Measurements from ENCODE around the gene TSEN2. TPM values are rescaled to one million over a fixed set of nuclear protein-coding genes. Genes with fewer than 3 reads are reported as not detected.

The TSEN2 gene
- total RNA-seq, 1 experiment from 2014 or later: 26.8 TPM

GRCh38 chr3:12508291-12508700 is 24.0 kb downstream of the TSEN2 start:
- no peak overlapping the region for H2AFZ ChIP-seq
- no peaks in the 10 kb centered on the region for H3K9me3 ChIP-seq (ENCODE audit: insufficient read depth, low read depth)
- H3F3A ChIP-seq (ENCODE audit: insufficient read depth, low read depth): peaks cover 19% of the 10 kb centered on the region; the same call in 1 of the 2 replicates
- H3K4me3 ChIP-seq: no peak overlapping the region
- ChIA-PET POLR2A (ENCODE audit: unreplicated experiment) (interaction anchor here (0.6 to 1.0 kb wide), 2 partner anchors 37 to 169 kb away, joined by 4 read pairs; partner anchors contain the start of gene MKRN2OS), CTCF (interaction anchor here (0.6 to 1.5 kb wide), 4 partner anchors 24 to 941 kb away, joined by 3 to 4 read pairs (median 3); partner anchors contain the start of gene TSEN2)
- intact Hi-C loops (cut with micrococcal nuclease; ENCODE audit: unreplicated experiment): loop anchor here (1.0 kb wide), 1 partner anchor 373 kb away; no protein-coding TSS in a partner anchor
- no TSS peak for BruUV-seq (replicated peaks)
- H3K27me3 ChIP-seq (ENCODE audit: insufficient read depth, low read depth): no peaks in the 10 kb centered on the region
- H3K79me2 ChIP-seq (ENCODE audit: low read depth): 0 out of 2 replicates have a peak, but pooled peaks cover 4% of the 10 kb centered on the region
- 0 out of 2 replicates have a peak, but pooled peaks cover 4% of the 10 kb centered on the region for H4K20me1 ChIP-seq (ENCODE audit: insufficient read depth)
- TF ChIP-seq EZH2 (IDR thresholded peaks at IDR 0.05; ENCODE audit: low read depth) (no peak), CTCF (conservative IDR thresholded peaks at IDR 0.05) (no peak)
- no peak overlapping the region for H3K27ac ChIP-seq
- DNase-seq: peak in 1 of 2 experiments; percentile 40
- H3K36me3 ChIP-seq (ENCODE audit: low read depth): peaks cover 19% of the 10 kb centered on the region
- no peak overlapping the region for H3K4me2 ChIP-seq
- H3K9me2 ChIP-seq (ENCODE audit: insufficient read depth): no peaks in the 10 kb centered on the region
- peaks cover 12% of the 10 kb centered on the region; the same call in 1 of the 2 replicates for H3K4me1 ChIP-seq (replicated peaks; ENCODE audit: insufficient read depth)

GRCh38 chr3:12509466-12509865 is 25.2 kb downstream of the TSEN2 start:
- Histone ChIP-seq H3K9me2 (ENCODE audit: insufficient read depth) (no peaks in the 10 kb centered on the region), H3F3A (ENCODE audit: insufficient read depth, low read depth) (peaks cover 19% of the 10 kb centered on the region; the same call in 1 of the 2 replicates), H3K4me1 (replicated peaks; ENCODE audit: insufficient read depth) (peaks cover 12% of the 10 kb centered on the region; the same call in 1 of the 2 replicates), H3K36me3 (ENCODE audit: low read depth) (peaks cover 13% of the 10 kb centered on the region), H3K4me3 (no peak overlapping the region), H3K27ac (no peak overlapping the region), H2AFZ (no peak overlapping the region), H3K27me3 (ENCODE audit: insufficient read depth, low read depth) (no peaks in the 10 kb centered on the region), H3K9me3 (ENCODE audit: insufficient read depth, low read depth) (no peaks in the 10 kb centered on the region), H3K4me2 (no peak overlapping the region), H3K79me2 (ENCODE audit: low read depth) (0 out of 2 replicates have a peak, but pooled peaks cover 4% of the 10 kb centered on the region), H4K20me1 (ENCODE audit: insufficient read depth) (0 out of 2 replicates have a peak, but pooled peaks cover 4% of the 10 kb centered on the region)
- CTCF ChIA-PET: interaction anchor here (1.5 kb wide), 1 partner anchor 25 kb away, joined by 3 read pairs; the partner anchor contains the start of gene TSEN2
- intact Hi-C loops (cut with micrococcal nuclease; ENCODE audit: unreplicated experiment): no loop called here
- POLR2A ChIA-PET (ENCODE audit: unreplicated experiment): no interaction called here
- DNase-seq: no peak
- TF ChIP-seq CTCF (conservative IDR thresholded peaks at IDR 0.05): no peak
- no peak for TF ChIP-seq EZH2 (IDR thresholded peaks at IDR 0.05; ENCODE audit: low read depth)
- no TSS peak for BruUV-seq (replicated peaks)

GRCh38 chr3:12512534-12513118 is 28.3 kb downstream of the TSEN2 start:
- no peak overlapping the region for H3K27ac ChIP-seq
- CTCF ChIA-PET: interaction anchor here (0.6 kb wide), 1 partner anchor 12 kb away, joined by 3 read pairs; no protein-coding TSS in a partner anchor
- intact Hi-C loops (cut with micrococcal nuclease; ENCODE audit: unreplicated experiment): no loop called here
- H3K4me3 ChIP-seq: no peak overlapping the region
- H3K4me1 ChIP-seq (replicated peaks; ENCODE audit: insufficient read depth): peaks cover 7% of the 10 kb centered on the region; the same call in 1 of the 2 replicates
- no peak for TF ChIP-seq EZH2 (IDR thresholded peaks at IDR 0.05; ENCODE audit: low read depth)
- no peak for TF ChIP-seq CTCF (conservative IDR thresholded peaks at IDR 0.05)
- H3F3A ChIP-seq (ENCODE audit: insufficient read depth, low read depth): peaks cover 16% of the 10 kb centered on the region; the same call in 1 of the 2 replicates
- peaks cover 4% of the 10 kb centered on the region; the same call in 1 of the 2 replicates for H4K20me1 ChIP-seq (ENCODE audit: insufficient read depth)
- POLR2A ChIA-PET (ENCODE audit: unreplicated experiment): no interaction called here
- no peaks in the 10 kb centered on the region; the same call in 1 of the 2 replicates for H3K36me3 ChIP-seq (ENCODE audit: low read depth)
- no peaks in the 10 kb centered on the region for H3K9me3 ChIP-seq (ENCODE audit: insufficient read depth, low read depth)
- no peak overlapping the region for H3K4me2 ChIP-seq
- no peaks in the 10 kb centered on the region for H3K9me2 ChIP-seq (ENCODE audit: insufficient read depth)
- no peak for DNase-seq
- no peak overlapping the region for H2AFZ ChIP-seq
- H3K79me2 ChIP-seq (ENCODE audit: low read depth): 0 out of 2 replicates have a peak, but pooled peaks cover 4% of the 10 kb centered on the region
- no TSS peak for BruUV-seq (replicated peaks)
- no peaks in the 10 kb centered on the region for H3K27me3 ChIP-seq (ENCODE audit: insufficient read depth, low read depth)
